Neutrophil (primary cell): Measurements from ENCODE around the gene PHOX2B.

Experiments
- H3K27ac ChIP-seq: fragments of 200-600 bp; sonication (generic); 2 replicates; pipeline ENCODE4 v1.5.1; 2016; ENCODE audit warnings: mild to moderate bottlenecking, moderate library complexity
- H3K27me3 ChIP-seq: fragments of 200-600 bp; sonication (generic); 2 replicates; pipeline ENCODE4 v1.6.0; 2016; ENCODE audit warnings: mild to moderate bottlenecking
- H3K36me3 ChIP-seq: fragments of 200-600 bp; sonication (generic); 2 replicates; pipeline ENCODE4 v1.5.1; 2017
- H3K4me1 ChIP-seq, 2 experiments: fragments of 200-600 bp in 1 of 2; sonication (generic) in 1 of 2; 1 replicate in 1 of 2; 2 replicates in 1 of 2; pipeline versions ENCODE4 v1.5.1 to v1.6.1; 2013 to 2016; ENCODE audit warnings: low read depth in 1 of 2, low read length in 1 of 2, mild to moderate bottlenecking in 1 of 2, moderate library complexity in 1 of 2; ENCODE audit not compliant: control insufficient read depth in 1 of 2, insufficient read depth in 1 of 2
- H3K4me3 ChIP-seq, 2 experiments: fragments of 200-600 bp in 1 of 2; sonication (generic) in 1 of 2; 1 replicate in 1 of 2; 2 replicates in 1 of 2; pipeline ENCODE4 v1.5.1; 2013 to 2016; ENCODE audit warnings: low read depth in 1 of 2, low read length in 1 of 2, mild to moderate bottlenecking in 1 of 2, moderate library complexity in 1 of 2
- H3K9me3 ChIP-seq: fragments of 200-600 bp; sonication (generic); 2 replicates; pipeline ENCODE4 v1.5.1; 2016
- TF ChIP-seq, protein P1 (sequence below): fragments of 200-600 bp; sonication (generic); IDR thresholded peaks from 2 replicates; pipeline ENCODE4 v1.5.1; 2016; ENCODE audit warnings: antibody characterized with exemption

PHOX2B gene

DNA sequence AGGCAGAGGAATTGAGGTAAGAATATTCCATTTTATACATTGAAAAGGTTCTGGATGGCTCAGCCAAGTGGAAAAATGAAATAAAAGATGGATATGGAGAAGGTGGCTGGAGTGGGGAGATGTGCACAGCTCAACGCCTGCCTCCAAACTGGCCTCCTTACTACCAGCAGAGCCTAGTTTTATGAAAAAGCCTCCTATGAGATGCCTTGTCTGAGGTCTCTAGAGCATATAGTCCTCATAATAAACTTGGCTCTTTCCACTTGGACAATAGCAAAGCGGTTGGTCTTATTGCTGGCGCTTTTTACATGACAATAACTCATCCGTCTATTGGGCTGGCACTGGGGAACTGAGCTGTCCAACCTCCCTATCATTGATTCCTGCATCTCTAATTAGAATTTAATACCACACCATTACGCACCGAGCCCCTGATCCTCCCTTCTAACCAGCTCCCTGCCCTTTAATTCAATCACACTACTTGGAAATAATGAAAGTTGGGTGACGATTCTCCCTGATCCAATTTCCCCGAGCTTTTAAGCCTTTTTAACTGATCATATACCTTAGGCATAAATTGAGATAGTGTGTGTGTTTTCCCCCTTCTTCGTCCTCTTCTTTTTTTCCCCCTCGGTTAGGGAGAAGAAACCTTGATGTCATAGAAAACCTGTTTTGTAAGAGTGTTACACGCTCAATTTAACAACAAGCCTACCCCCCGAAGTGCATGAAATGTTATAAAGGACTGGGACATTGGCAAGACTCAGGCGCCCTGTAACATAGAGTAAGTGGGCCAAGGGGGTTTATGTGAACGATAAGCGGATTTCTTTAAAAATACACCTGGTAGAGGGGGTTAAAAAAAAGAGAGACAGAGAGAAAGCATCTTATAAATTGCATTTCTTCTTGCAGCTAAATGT is at the start of gene PHOX2B:
Gene PHOX2B, minus strand, starts transcription at position 155 of the 905 bp plus-strand sequence. Its CDS starts 115 bp downstream, at position 40.
- TF ChIP-seq, protein P1, sequence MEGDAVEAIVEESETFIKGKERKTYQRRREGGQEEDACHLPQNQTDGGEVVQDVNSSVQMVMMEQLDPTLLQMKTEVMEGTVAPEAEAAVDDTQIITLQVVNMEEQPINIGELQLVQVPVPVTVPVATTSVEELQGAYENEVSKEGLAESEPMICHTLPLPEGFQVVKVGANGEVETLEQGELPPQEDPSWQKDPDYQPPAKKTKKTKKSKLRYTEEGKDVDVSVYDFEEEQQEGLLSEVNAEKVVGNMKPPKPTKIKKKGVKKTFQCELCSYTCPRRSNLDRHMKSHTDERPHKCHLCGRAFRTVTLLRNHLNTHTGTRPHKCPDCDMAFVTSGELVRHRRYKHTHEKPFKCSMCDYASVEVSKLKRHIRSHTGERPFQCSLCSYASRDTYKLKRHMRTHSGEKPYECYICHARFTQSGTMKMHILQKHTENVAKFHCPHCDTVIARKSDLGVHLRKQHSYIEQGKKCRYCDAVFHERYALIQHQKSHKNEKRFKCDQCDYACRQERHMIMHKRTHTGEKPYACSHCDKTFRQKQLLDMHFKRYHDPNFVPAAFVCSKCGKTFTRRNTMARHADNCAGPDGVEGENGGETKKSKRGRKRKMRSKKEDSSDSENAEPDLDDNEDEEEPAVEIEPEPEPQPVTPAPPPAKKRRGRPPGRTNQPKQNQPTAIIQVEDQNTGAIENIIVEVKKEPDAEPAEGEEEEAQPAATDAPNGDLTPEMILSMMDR: no peak
- H3K27ac ChIP-seq: no peak within 1 kb of the TSS
- H3K4me3 ChIP-seq: no peak within 1 kb of the TSS
- H3K36me3 ChIP-seq: no peaks in the 10 kb centered on the region
- no peaks in the 10 kb centered on the region for H3K4me1 ChIP-seq
- H3K9me3 ChIP-seq: no peaks in the 10 kb centered on the region
- H3K27me3 ChIP-seq: peaks cover 100% of the 10 kb centered on the region

DNA sequence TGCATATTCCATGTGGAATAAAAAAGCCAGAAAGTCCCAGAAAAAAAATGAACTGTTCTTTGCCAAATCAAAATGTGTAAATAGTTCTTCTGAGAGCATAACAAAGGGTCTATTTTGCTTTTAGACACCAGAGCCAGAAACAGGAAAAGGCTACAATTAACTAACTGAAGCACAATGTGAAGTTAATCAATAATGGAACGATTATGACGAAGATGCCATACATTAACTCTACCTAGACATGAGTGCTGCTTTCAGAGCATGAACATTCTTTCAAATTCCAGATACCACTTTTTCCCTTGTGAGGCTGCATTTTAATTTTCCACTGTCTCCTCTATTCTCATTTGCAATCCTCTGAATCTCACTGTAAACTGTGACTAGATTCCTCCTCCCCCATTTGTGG is 48.7 kb upstream of the PHOX2B start:
- TF ChIP-seq, protein P1: no peak
- H3K4me1 ChIP-seq: no peaks in the 10 kb centered on the region
- no peak overlapping the region for H3K27ac ChIP-seq
- no peaks in the 10 kb centered on the region for H3K36me3 ChIP-seq
- H3K4me3 ChIP-seq: no peak overlapping the region
- peaks cover 60% of the 10 kb centered on the region for H3K27me3 ChIP-seq
- no peaks in the 10 kb centered on the region for H3K9me3 ChIP-seq

DNA sequence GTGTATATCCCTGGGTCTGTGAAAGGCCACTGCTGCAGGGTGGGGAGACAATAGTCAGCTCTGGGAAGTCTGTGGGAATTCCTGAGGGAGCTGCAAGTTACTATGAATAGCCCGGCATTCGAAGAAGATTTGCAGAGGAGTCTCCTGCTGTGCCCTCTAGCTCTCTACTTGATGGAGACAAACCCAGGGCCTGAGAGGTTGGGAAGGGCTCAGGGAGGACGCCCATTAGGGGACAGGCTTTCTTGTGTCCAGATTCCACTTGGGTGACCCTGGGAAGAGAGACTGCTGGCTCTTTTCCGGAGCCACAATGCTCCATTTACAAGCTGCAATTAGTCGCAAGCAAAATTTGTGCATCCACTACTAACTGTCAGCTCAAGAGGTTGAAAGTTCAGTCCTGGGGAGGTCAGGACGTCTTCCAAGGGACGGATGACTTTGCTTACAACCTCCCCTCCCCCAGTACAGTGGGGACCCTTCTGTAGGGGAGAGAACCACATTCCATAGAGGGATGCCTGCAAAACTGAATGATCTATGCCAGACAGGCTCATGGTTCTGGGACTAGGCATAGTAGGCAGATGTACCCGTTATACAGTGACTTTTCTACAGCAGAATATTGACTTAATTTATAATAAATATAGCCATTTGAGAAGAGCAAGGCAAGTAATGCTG is 48.2 kb upstream of the PHOX2B start:
- H3K4me3 ChIP-seq: no peak overlapping the region
- H3K27ac ChIP-seq: no peak overlapping the region
- TF ChIP-seq, protein P1: no peak
- H3K4me1 ChIP-seq: no peaks in the 10 kb centered on the region
- no peaks in the 10 kb centered on the region for H3K36me3 ChIP-seq
- no peaks in the 10 kb centered on the region for H3K9me3 ChIP-seq
- peaks cover 66% of the 10 kb centered on the region for H3K27me3 ChIP-seq

DNA sequence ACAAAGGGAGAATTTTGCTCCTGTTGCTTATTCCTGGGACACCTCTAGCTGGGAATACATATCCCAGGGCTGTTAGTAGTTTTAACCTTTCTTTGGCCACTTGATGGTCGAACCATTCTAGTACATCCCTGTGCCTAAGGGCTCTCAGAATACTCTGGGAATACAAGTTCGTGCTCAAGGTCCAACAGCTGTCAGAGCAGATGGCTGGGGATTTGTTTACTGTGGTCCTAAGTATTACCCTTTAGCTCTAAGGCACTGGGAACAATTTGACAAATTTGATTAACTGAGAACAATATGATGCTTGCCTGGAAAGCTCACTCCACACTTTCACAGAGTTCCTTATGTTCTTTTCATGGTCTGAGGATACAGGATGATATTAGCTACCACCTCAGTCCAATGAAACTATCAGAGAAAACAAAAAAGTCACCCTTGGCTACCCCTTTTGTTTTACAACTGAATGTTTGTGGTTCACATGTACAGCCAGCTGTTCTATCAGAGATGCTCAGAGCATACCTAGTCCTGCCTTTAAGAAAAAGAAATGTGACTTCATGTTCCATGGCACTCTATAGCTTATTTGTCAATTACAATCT is 47.4 kb upstream of the PHOX2B start:
- Histone ChIP-seq H3K4me1 (no peaks in the 10 kb centered on the region), H3K9me3 (no peaks in the 10 kb centered on the region), H3K36me3 (no peaks in the 10 kb centered on the region), H3K27ac (no peak overlapping the region), H3K4me3 (no peak overlapping the region), H3K27me3 (peaks cover 73% of the 10 kb centered on the region)
- TF ChIP-seq, protein P1: no peak

DNA sequence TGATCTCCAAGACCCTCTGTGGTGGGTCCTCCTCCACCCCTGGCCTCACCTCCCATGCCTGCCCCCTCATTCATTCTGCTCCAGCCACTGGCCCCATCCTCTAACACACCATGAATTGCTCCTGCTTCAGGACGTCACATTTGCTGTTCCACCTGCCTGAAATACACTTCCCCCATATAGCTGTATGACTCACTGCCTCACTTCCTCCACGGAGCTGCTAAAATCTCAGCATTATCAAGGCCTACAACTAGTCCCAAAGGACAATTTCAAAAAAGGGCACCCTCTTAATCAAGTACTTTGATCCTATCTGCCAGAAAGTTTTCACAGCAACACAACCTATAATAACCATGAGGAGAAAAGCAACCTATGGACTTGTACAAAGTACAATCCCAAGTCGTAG is 43.6 kb upstream of the PHOX2B start:
- H3K4me1 ChIP-seq: no peaks in the 10 kb centered on the region
- H3K36me3 ChIP-seq: no peaks in the 10 kb centered on the region
- no peak overlapping the region for H3K4me3 ChIP-seq
- no peak overlapping the region for H3K27ac ChIP-seq
- peaks cover 70% of the 10 kb centered on the region for H3K27me3 ChIP-seq
- TF ChIP-seq, protein P1: no peak
- no peaks in the 10 kb centered on the region for H3K9me3 ChIP-seq
